Dedifferentiated amniotic fluid mesenchymal stem cell (primary cell): ENCODE data around the gene CFAP74.

Experiments
- DNase-seq: peaks from one replicate; pipeline ENCODE4 v3.0.0-alpha.2; 2016; ENCODE audit errors: extremely low spot score

CFAP74 gene

DNA sequence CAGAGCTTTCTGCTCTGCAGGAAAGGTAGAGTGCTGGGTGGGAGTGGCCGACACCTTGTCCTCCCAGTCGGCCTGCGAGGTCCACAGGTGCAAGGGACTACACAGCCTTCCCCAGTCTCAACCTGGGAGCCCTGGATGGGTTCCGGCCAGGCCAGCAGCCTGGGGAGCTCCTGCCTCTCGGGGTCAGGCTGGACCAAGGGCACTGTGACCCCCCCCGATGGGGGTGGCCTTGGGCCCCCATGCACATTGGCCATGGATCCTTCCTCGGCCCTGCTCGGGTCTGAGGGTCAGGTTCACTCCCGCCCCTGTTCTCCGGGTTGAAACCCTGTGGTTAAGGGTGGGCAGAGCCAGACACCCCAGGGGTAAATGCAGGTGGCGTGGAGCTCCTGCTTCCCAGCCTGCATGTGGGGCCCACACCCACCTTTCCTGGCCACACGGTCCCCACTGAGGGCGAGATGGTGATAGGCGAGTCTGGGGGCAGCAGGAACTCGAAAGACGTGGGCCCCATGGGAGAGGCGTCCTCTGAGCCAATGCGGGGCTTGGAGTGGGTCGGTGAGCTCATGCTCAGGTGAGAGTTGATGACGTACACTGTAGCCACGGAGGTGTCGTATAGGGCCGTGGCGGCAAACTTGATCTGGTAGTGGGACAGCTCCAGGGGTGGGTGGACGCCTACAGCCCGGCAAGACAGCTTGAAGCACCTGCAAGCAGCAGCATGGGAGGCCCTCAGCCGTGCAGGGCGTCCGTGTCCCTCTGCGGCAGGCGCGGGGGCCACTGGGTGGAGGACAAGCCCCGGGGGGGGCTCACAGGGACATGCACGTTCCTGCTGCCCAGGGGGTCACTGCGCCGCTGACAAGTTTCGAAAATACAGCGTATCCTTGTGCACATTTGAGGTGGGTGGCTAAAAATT, 73.7 kb downstream of the CFAP74 start:
- DNase-seq: no peak

DNA sequence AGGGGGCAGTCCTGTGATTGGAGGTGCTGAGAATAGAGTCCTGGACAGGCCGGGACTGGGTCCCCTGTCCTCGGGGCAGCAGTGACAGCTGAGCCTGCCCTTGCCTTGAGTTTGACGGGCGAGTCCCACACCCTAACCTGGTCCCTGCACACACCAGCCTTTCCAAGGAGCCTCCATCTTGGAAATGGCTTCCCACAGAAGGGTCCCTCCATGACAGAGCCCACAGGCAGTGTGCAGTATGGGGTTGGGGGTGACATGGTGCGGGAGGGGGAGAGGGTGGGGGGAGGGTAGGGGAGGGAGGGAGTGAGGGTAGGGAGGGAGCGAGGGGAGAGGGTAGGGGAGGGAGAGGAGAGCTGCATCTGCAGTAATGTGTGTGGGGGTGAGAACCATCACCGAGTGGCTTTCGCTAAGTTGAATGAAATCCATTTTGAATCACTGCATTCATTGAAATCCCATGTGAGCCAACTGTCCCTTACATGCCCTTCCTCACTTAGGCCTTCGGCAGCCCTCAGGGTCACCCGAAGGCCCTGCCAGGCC, 74.4 kb downstream of the CFAP74 start:
- no peak for DNase-seq

DNA sequence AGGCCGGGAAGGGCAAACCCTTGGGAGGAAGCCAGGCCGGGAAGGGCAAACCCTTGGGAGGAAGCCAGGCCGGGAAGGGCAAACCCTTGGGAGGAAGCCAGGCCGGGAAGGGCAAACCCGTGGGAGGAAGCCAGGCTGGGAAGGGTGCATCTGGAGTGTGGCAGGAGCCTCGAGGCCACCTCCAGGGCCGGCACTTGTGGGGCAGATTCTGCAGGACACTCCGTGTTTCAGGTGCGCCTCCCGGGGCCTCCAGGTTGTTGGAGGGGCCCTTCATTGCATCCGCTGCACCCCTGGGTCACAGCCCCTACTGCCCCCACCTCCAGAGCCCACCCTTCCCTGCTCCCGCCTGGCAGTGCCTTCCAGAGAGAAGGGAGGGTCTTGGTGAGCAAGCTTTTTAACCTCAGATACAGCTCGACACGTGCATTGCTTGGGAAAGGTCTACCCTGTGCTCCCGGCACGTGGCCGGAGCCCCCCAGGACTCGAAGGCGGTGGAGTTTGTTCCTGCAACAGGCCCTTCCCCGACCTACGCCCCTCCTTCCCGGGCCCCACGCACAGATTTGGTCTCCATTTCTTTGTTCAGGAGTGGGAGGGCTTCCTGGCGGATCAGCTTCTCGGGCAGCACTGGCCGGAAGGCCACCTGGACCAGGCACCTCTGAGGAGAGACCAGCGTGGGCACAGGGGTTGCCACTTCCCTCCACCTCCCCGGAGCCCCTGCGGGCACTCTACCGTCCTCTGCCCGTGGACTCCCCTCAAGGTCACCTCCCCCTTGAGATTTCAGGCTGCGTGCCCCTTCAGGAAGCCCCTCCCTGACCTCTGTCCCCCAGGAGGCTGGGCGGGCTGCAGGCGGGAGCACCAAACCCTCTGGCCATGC, 75.1 kb downstream of the CFAP74 start:
- DNase-seq: no peak

DNA sequence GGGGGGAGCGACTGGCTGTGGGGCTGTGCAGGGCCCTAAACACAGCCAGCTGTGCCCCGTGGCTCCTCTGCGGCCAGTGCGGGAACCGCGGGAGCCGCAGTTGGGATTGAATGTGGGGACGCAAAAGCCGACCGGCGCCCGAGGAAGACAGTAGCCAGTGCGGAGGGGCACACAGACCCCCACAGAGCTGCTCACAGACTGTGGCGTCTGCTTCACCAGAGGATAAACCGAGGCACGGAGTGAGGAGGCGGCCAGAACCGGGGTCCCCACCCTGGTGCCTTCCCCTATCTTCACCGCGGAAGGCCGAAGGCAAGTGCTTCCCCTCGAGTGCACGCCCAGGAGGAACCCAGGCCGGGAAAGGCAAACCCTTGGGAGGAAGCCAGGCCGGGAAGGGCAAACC, 75.8 kb downstream of the CFAP74 start:
- no peak for DNase-seq

DNA sequence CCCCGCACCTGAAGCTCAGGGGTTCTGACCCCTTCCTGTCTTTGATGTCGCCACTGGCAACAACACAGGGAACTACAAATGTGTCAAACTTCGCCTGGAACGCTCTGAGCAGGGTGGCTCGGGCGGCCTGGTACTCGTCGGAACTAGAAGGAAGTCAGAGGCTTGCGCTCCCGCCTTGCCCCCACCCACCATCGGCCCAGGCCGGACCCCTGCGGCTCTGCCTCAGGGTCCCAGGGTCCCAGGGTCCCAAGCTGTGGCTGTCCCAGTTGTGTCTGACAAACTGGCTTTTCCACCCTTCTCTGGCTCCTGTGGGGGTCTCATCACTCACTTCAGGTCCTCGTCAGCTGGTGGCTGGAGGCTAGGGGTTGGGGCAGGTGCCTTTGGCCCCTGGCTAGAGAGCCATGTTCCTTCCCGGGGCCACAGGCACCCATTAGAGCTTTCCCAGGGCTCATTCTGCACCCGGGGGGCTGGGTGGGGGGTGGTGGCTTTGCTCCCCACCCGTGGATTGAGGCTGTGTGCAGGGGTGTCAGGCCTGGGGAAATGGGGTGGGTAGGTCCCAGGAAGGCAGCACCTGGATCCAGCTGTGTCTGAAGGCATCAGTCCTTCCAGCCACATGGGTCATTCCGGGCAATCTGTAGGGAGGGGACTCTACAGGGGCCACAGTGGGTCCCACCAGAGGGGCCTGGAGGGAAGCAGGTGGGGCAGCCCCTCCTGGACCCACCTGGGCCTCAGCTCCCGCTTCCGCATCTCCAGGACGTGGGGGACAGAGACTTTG, 76.5 kb downstream of the CFAP74 start:
- no peak for DNase-seq

DNA sequence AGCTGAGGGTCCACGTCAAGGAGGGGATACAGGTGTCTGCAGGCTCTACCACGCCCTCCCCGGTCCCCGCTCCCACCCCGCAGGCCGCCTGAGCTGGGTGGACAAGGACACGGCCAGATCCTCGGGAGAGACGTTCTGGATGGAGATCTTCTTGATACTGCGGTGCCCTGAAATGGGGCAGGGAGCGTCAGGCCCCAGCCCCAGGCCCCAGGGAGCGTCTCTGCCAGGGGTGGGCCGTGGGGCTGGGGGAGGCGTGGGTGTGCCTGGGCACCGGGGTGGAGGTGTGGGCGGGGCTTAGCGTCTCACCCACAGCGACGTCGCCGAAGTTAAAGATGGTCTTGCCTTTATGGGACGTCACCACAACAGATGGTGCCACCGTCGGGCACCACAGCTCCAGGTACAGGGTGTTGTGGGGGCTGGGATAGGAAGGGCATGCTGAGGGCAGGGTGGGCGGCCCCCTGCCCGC, 77.2 kb downstream of the CFAP74 start:
- DNase-seq: no peak

DNA sequence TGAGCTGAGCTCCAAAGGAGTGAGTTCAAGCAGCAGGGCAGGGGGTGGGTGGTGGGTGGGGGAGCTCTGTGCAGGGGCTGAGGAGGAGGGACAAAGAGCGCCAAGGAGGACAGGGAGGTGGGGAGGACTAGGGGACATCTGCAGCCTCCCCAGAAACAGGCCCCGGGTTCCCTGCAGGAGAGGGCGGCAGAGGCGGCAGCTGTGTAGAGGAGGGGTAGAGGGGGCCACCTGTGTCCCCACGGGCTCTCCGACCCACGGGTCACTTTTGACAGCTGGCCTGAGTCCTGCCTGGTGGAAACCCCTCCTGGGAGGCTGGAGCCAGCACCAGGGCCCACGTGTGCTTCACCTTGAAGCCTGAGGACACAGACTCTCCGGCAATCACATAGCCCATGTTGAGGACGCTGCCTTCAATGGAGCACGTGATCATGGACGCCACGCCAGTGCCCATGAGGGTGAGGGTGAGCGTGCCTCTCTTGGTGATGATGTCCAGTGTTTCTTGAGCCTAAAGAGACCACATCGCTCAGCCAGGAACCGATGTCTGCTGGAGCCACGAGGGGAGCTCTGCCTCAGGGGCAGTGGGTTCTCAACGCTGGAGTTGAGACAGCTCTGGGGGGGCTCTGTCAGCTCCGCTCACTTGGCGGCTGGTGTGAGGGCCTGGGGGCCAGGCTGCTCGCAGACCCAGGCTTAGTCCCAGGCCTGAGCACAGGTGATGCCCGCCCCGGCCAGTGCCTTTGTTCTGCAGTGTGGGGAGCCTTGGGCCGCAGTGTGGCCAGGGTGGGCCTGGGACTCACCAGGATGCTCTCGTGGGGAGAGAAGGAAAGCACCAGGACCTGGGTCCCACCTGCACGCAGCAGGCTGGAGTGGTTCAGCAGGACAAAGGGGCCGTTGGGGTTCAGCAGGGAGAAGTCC, 77.9 kb downstream of the CFAP74 start:
- no peak for DNase-seq

DNA sequence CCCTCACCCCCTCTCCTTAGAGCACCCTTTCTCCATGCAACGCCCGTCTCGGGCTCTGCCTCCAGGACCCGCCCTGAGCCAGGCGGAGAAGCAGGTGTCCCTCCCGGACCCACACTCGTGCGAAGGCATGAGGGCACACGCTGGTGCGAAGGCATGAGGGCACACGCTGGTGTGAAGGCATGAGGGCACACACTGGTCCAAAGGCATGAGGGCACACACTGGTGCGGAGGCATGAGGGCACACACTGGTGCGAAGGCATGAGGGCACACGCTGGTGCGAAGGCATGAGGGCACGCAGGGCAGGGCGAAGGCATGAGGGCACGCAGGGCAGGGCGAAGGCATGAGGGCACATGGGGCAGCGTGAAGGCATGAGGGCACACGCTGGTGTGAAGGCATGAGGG, 78.7 kb downstream of the CFAP74 start:
- DNase-seq: no peak

DNA sequence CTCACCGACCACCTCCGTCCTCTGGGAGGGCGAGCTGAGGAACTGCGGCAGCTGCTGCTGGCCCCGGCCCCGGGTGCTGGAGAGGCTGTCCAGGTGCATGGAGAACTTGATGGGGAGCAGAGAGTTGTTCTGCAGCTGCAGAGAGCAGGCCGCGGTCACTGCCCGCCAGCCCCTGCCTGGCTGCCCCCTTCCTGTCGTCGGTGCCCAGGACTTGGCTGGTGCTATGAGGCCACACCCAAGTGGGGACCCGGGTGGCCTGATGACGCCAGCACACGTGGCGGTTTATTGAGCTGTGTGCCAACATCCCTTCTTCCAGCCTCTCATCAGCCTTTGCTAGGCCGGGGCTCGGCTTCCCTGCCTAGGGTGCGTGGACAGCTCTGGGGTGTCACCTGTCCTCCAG, 79.2 kb downstream of the CFAP74 start:
- DNase-seq: no peak

DNA sequence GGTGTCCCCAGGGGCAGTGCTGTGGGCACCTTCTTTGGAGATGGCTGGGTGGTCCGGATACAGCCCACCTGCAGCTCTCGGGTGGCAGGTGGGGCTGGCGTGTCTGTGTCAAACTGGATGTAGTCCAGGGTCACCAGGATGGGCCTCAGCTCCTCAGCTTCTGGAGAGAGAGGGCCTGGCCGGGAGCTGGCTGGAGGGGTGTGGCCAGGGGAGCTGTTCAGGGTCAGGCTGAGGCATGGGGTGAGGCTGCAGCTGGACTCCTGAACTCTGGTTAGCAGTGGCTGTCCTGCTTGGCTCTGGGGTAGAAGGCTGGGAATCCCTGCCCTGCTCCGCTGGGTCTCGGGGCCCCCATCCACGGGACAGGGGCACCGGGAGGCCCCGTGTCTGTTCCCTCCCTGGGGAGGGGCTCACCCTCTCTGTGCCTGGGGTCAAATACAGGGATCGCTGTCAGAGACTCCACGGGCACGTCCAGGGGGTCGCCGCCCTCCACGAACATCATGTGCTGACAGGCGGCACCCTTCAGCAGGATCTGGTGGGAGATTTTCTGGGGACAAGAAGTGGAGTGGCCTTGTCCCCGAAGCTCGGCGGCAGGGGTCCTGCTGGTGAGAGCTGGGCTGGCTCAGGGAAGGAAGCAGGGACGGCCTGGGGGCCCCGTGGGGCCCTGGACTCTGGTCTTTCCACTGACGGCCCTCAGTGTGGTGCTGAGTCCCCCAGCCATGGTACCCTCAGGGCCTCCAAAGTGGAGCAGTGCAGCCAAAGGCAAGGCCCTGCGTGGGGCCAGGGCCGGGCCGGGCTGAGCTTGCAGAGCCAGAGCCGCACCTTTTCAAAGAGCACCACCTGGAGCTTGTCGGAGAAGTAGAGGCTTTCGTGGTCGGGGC, 80.4 kb downstream of the CFAP74 start:
- DNase-seq: no peak

DNA sequence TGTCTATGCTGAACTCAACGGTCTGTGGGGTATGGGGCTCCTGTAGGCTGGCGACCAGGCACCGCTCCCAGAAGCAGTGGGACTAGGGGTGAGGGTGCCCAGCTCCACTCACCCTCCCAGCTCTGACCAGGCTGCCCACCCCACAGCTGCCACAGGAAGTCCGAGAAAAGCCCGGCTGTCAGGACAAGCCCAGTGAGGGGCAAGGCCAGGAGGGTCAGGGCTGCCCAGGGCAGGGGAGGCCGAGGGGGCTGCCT, 81.0 kb downstream of the CFAP74 start:
- DNase-seq: no peak

DNA sequence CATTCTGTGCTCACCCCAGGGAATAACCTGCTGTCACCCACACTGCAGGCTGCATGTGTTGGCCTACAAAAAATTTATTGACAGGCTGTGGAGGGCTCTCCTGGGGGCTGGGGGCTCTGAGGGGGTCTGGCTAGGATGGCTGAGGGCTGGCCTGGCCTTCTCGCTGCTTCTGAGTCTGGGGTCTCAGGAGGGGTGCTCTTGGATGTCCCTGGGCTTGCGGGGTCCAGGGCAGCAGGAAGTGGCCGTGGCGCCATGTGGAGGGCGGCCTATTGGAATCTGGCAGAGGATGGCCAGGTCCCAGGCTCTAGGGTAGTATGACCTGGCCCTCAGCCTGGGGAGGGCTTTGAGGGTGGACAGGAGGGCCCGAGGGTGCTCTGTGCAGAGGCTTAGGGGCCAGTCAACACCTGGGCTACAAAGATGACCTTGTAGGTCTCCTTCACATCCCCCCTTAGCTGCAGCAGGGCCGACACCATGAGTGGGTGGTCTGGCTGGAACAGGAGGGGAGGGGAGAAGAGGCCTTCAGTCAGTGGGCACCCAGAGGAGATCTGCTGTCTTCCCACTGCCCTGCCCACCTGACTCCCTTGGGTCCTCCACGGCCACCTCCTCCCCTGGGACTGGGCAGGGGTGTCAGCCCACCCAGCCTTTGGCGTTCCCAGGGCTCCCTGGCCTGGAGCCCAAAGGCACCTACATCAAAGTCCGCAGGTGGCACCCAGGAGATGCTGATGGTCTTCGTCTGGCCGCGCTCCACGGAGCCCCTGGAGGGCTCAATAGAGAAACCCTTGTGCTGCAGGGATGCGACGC, 81.5 kb downstream of the CFAP74 start:
- no peak for DNase-seq

DNA sequence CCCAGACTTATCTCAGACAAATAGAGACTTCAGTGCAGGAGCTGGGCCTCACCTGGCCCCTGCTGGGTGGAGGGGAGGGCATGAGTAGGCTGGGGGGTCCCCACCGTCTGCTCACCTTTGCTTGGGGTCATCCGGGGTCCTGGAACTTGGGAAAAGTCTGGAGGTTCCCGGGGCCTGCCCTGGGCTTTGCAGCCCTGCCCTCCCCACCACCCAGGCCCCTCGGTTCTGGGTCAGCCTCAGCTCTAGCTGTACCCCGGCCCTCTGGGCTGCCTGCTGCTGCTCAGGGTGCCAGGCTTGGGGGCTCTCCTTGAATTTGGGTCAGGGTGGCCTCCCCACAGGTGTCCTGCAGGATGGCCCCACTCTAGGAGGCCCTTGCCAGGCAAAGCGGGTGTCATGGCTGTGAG, 82.1 kb downstream of the CFAP74 start:
- DNase-seq: no peak

DNA sequence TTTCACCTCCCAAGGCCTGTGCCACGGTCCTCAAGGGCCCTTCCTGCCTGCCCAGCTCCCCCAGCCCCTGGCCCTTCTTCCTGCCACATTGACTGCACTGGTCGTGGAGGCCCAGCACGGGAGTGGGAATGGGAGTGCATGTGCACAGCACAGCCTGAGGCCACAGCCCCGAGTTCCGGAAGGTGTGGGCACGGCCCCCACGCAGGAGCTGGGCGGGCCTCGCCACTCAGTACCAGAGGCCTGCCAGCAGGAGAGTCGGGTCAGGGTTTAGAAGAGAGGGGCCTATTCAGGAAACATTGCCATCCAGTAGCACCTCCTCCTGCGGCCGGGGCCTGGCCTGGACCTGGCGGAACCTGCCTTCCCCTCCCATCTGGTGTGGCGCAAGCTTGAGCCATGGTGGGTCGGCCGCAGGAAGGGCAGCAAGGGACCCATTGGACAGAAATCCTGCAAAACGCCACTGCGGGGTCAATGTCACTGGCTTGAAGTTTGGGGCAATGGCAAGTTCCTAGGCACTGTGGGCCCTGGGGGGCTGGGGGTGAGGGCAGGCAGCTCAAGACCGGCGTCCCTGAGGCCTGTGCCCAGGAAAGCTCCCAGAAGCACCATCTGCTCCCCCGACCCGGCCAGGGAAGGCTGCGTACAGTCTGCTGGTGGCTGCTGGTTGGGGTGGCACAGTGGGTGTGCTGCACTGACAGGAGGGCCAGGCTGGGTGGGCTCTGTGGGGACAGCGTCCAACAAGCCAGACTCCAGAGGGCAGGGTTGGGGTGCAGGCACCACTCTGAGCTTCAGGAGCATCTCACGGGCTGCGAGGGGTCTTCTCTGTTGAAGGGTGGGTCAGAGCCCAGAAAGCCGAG, 82.8 kb downstream of the CFAP74 start:
- no peak for DNase-seq

DNA sequence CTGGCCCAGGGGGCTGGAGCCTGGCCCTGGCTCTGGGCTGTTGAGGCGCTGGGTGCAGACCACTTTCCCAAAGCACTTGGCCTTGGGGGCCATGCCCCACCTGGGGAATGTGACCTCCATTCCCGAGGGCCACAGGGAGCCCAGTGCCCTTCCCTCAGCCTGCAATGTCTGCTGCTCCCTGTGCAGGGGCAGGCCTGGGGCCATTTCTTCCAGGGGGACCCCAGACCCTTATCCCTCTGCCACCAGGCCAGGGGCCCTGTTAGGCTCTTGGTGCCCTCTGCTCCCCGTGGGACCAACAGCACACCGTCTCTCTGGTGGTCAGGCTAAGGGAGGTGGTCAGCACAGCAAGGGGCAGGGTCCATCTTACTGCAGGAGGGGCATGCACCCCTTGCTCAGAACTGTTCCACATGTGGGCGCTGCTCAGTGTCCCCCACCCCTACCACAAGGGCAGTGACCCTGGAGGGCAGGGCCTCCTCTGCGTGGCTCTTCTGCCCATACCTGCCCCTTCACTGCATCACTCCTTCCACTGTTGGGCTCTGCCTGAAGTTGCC, 83.5 kb downstream of the CFAP74 start:
- no peak for DNase-seq

DNA sequence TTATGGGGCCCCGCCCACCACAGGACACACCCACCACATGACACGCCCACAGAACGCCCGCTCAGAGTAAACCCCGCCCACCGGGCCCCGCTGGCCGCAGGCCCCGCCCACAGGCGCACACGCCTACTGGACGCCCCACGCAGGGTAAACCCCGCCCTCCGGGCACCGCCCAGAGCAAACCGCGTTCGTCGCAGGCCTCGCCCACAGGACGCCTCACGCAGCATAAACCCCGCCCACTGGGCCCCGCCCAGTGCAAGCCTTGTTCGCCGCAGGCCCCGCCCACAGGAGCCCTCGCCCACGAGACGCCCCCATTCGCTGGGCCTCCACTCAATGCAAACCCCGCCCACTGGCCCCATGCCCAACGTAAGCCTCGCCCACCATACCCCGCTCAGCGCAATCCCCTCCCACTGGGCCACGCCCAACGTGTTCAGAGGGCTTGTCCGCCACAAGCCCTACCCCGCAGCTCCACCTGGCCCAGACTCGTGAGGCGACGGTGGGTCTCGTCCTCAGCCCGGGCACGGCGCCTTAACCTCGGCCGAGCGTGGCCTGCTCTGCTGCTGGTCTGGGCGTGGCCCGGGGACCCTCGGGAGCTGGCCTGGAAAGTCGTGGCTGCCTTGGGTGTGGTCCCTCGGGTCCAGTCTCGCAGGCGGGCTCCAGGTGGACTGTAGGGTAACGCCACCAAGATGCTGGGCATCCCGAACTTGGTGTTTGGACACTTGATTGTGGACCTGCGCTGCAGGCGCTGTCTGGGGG, 84.1 kb downstream of the CFAP74 start:
- DNase-seq: peak; percentile 85

DNA sequence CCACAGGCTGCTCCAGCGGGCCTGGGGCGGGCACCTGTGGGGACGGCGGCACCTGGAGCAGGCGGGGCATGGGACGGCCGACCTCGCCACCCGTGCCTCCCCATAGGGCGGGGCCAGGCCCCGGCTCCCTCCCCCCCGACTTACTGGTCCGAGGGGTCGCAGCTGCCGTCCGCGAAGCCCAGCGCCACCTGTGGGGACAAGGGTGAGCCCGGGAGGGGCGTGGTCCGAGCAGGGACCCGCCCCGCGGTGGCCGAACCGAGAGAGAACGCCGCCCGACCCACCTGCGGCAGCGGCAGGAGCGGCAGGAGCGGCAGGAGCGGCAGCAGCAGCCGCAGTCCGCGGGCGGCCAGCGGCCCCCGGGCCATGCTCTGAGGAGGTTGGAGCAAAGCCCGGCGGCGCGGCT, 84.7 kb downstream of the CFAP74 start, which contains the start of gene TMEM52:
TSS of gene TMEM52 (minus strand) at position 379 of the 403 bp plus-strand sequence. CDS start at position 365, 14 bp downstream.
- DNase-seq: no peak
